Neural cell (in vitro differentiated cells): ENCODE results near the gene ABHD4. TPM values are rescaled to one million over a fixed set of nuclear protein-coding genes. Genes with fewer than 3 reads are reported as not detected.

Experiments
- H2AFZ ChIP-seq: fragments of 200-600, 300-800 bp; sonication (generic), shearing (Covaris generic); 2 replicates; pipeline ENCODE4 v1.6.0; 2014; ENCODE audit warnings: low read depth, mild to moderate bottlenecking, antibody characterized with exemption, low read length, moderate library complexity
- H3F3A ChIP-seq: fragments of 200-600 bp; shearing (Covaris generic); 2 replicates; pipeline ENCODE4 v1.6.1; 2016; ENCODE audit warnings: mild to moderate bottlenecking, moderate library complexity, mixed read lengths, antibody characterized with exemption, low read length; ENCODE audit not compliant: insufficient read depth, poor library complexity, severe bottlenecking
- H3K27ac ChIP-seq: fragments of 200-600, 300-800 bp; sonication (generic), shearing (Covaris generic); 2 replicates; pipeline ENCODE4 v1.5.1; 2014; ENCODE audit warnings: mild to moderate bottlenecking, low read length, moderate library complexity
- H3K27me3 ChIP-seq: fragments of 300-800, 200-600 bp; sonication (generic), shearing (Covaris generic); 2 replicates; pipeline ENCODE4 v1.6.0; 2014; ENCODE audit warnings: mild to moderate bottlenecking, low read depth, low read length, moderate library complexity; ENCODE audit not compliant: insufficient read depth
- H3K36me3 ChIP-seq: fragments of 300-800, 200-600 bp; sonication (generic), shearing (Covaris generic); 2 replicates; pipeline ENCODE4 v1.5.1; 2014; ENCODE audit warnings: mild to moderate bottlenecking, antibody characterized with exemption, low read length, moderate library complexity; ENCODE audit not compliant: insufficient read depth
- H3K4me2 ChIP-seq: fragments of 300-800, 200-600 bp; sonication (generic), shearing (Covaris generic); 2 replicates; pipeline ENCODE4 v1.6.0; 2014; ENCODE audit warnings: mild to moderate bottlenecking, low read length
- H3K4me3 ChIP-seq: fragments of 300-800, 200-600 bp; sonication (generic), shearing (Covaris generic); 2 replicates; pipeline ENCODE4 v1.5.1; 2014; ENCODE audit warnings: mild to moderate bottlenecking, low read length, moderate library complexity
- H3K79me2 ChIP-seq: fragments of 200-600 bp; shearing (Covaris generic); replicated peaks from 2 replicates; pipeline ENCODE4 v1.6.0; 2014; ENCODE audit warnings: mild to moderate bottlenecking, low read length, moderate library complexity; ENCODE audit not compliant: insufficient read depth
- H3K9ac ChIP-seq: fragments of 300-800, 200-600 bp; sonication (generic), shearing (Covaris generic); 2 replicates; pipeline ENCODE4 v1.6.1; 2016; ENCODE audit warnings: mild to moderate bottlenecking, low read length, mixed read lengths
- H3K9me2 ChIP-seq: fragments of 200-600 bp; shearing (Covaris generic); 2 replicates; pipeline ENCODE4 v1.6.1; 2016; ENCODE audit warnings: mild to moderate bottlenecking, low read length, mixed read lengths; ENCODE audit not compliant: insufficient read depth
- H3K9me3 ChIP-seq: fragments of 200-600, 300-800 bp; sonication (generic), shearing (Covaris generic); 2 replicates; pipeline ENCODE4 v1.6.1; 2016; ENCODE audit warnings: mild to moderate bottlenecking, mixed run types, low read length, moderate library complexity, mixed read lengths
- H4K20me1 ChIP-seq: fragments of 200-600 bp; shearing (Covaris generic); 2 replicates; pipeline ENCODE4 v1.6.1; 2016; ENCODE audit warnings: mild to moderate bottlenecking, mixed run types; ENCODE audit not compliant: insufficient read depth
- CTCF ChIP-seq: fragments of 450-650 bp; IDR thresholded peaks from 2 replicates; pipeline ENCODE4 v1.5.1; 2014; ENCODE audit warnings: antibody characterized with exemption, mild to moderate bottlenecking, moderate library complexity; ENCODE audit not compliant: poor library complexity, severe bottlenecking
- EP300 ChIP-seq: fragments of 450-650 bp; conservative IDR thresholded peaks from 2 replicates; pipeline ENCODE4 v1.6.1; 2014; ENCODE audit warnings: antibody characterized with exemption, mild to moderate bottlenecking, moderate library complexity; ENCODE audit not compliant: poor library complexity, severe bottlenecking
- EZH2 ChIP-seq: fragments of 200-600, 300-800 bp; shearing (Covaris generic), sonication (generic); IDR thresholded peaks from 2 replicates; pipeline ENCODE4 v1.6.1; 2014; ENCODE audit warnings: antibody characterized with exemption, low read length, borderline replicate concordance, mild to moderate bottlenecking; ENCODE audit not compliant: insufficient read depth, poor library complexity, severe bottlenecking
- MXI1 ChIP-seq: fragments of 450-650 bp; conservative IDR thresholded peaks from 2 replicates; pipeline ENCODE4 v1.6.1; 2014; ENCODE audit warnings: antibody characterized with exemption, mild to moderate bottlenecking; ENCODE audit not compliant: poor library complexity, severe bottlenecking
- POLR2AphosphoS5 ChIP-seq: IDR thresholded peaks from 2 replicates; pipeline ENCODE4 v1.6.1; 2012
- RAD21 ChIP-seq: fragments of 450-650 bp; conservative IDR thresholded peaks from 2 replicates; pipeline ENCODE4 v1.6.1; 2014; ENCODE audit warnings: antibody characterized with exemption, mild to moderate bottlenecking, moderate library complexity
- REST ChIP-seq: IDR thresholded peaks from 2 replicates; pipeline ENCODE4 v1.6.1; 2012; ENCODE audit warnings: borderline replicate concordance
- SMC3 ChIP-seq: fragments of 450-650 bp; conservative IDR thresholded peaks from 2 replicates; pipeline ENCODE4 v1.6.1; 2014; ENCODE audit warnings: antibody characterized with exemption, mild to moderate bottlenecking, moderate library complexity; ENCODE audit not compliant: poor library complexity
- TAF1 ChIP-seq: IDR thresholded peaks from 2 replicates; pipeline ENCODE4 v1.6.1; 2012; ENCODE audit warnings: low read depth
- polyA plus RNA-seq: library from polyadenylated mRNA; depleted of rRNA; stranded (reverse); fragments of >200 nt; gene quantifications from 2 replicates; pipeline ENCODE4 v1.2.3, GENCODE V29; 2014

ABHD4 gene
- polyA plus RNA-seq, 1 donor from 2014 or later, result 2.6 TPM

- H3F3A ChIP-seq, result no peaks in the 10 kb centered on the region
- no peaks in the 10 kb centered on the region for H3K27me3 ChIP-seq
- TF ChIP-seq EZH2, result no peak
- no peak for TF ChIP-seq POLR2AphosphoS5
- TF ChIP-seq SMC3, result no peak
- no peak for TF ChIP-seq TAF1
- TF ChIP-seq CTCF, result no peak
- TF ChIP-seq MXI1, result no peak
- TF ChIP-seq REST, result no peak
- TF ChIP-seq EP300, result no peak
- no peak for TF ChIP-seq RAD21
- peaks cover 15% of the 10 kb centered on the region for H3K79me2 ChIP-seq
- no peak overlapping the region for H3K4me2 ChIP-seq
- no peak overlapping the region for H3K9ac ChIP-seq
- no peaks in the 10 kb centered on the region for H3K9me3 ChIP-seq
- H3K4me3 ChIP-seq, result no peak overlapping the region
- H2AFZ ChIP-seq, result no peak overlapping the region
- H4K20me1 ChIP-seq, result no peaks in the 10 kb centered on the region
- no peaks in the 10 kb centered on the region for H3K9me2 ChIP-seq
- no peak overlapping the region for H3K27ac ChIP-seq
- H3K36me3 ChIP-seq, result no peaks in the 10 kb centered on the region
These were observed 25.5 kb upstream of the ABHD4 start for GRCh38 chr14:22572562-22573058.

GRCh38 chr14:22573804-22574203 lies 24.3 kb upstream of the ABHD4 start:
- Histone ChIP-seq H3K79me2 (peaks cover 20% of the 10 kb centered on the region), H3K4me2 (no peak overlapping the region), H3K9ac (no peak overlapping the region), H3K9me3 (no peaks in the 10 kb centered on the region), H3K9me2 (no peaks in the 10 kb centered on the region), H4K20me1 (no peaks in the 10 kb centered on the region), H3K36me3 (no peaks in the 10 kb centered on the region), H3F3A (no peaks in the 10 kb centered on the region), H3K4me3 (no peak overlapping the region), H3K27ac (no peak overlapping the region), H3K27me3 (no peaks in the 10 kb centered on the region), H2AFZ (no peak overlapping the region)
- no peak for TF ChIP-seq REST
- no peak for TF ChIP-seq SMC3
- no peak for TF ChIP-seq CTCF
- no peak for TF ChIP-seq RAD21
- no peak for TF ChIP-seq POLR2AphosphoS5
- no peak for TF ChIP-seq EP300
- TF ChIP-seq TAF1, result no peak
